ENCODE results near the gene TF. TPM values are rescaled to one million over a fixed set of nuclear protein-coding genes. Genes with fewer than 3 reads are reported as not detected.

Gene TF
- total RNA-seq, 1 donor from 2014 or later = 3.9 TPM

GRCh38 chr3:133797396-133798105, 51.4 kb downstream of the TF start:
- Mint-ChIP-seq H3K4me1 (ENCODE audit: unreplicated experiment) (no peaks in the 10 kb centered on the region), H3K27me3 (ENCODE audit: unreplicated experiment) (no peaks in the 10 kb centered on the region)

GRCh38 chr3:133799794-133800585, 53.8 kb downstream of the TF start:
- no peaks in the 10 kb centered on the region for H3K4me1 Mint-ChIP-seq (ENCODE audit: unreplicated experiment)
- H3K27ac Mint-ChIP-seq (ENCODE audit: unreplicated experiment) = no peak overlapping the region
- peaks cover 4% of the 10 kb centered on the region for H3K36me3 Mint-ChIP-seq (ENCODE audit: low read depth, unreplicated experiment)
- DNase-seq (ENCODE audit: low spot score) = no peak
- no peak overlapping the region for H3K4me3 Mint-ChIP-seq (ENCODE audit: unreplicated experiment)
- H3K27me3 Mint-ChIP-seq (ENCODE audit: unreplicated experiment) = no peaks in the 10 kb centered on the region
- H3K9me3 Mint-ChIP-seq (ENCODE audit: unreplicated experiment) = no peaks in the 10 kb centered on the region
- TF ChIP-seq, protein P1, sequence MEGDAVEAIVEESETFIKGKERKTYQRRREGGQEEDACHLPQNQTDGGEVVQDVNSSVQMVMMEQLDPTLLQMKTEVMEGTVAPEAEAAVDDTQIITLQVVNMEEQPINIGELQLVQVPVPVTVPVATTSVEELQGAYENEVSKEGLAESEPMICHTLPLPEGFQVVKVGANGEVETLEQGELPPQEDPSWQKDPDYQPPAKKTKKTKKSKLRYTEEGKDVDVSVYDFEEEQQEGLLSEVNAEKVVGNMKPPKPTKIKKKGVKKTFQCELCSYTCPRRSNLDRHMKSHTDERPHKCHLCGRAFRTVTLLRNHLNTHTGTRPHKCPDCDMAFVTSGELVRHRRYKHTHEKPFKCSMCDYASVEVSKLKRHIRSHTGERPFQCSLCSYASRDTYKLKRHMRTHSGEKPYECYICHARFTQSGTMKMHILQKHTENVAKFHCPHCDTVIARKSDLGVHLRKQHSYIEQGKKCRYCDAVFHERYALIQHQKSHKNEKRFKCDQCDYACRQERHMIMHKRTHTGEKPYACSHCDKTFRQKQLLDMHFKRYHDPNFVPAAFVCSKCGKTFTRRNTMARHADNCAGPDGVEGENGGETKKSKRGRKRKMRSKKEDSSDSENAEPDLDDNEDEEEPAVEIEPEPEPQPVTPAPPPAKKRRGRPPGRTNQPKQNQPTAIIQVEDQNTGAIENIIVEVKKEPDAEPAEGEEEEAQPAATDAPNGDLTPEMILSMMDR (IDR thresholded peaks at IDR 0.05; ENCODE audit: unreplicated experiment) = no peak

More at GRCh38 chr3:133797396-133798105, 51.4 kb downstream of the TF start:
- TF ChIP-seq, protein P1 (IDR thresholded peaks at IDR 0.05; ENCODE audit: unreplicated experiment) = no peak
- H3K9me3 Mint-ChIP-seq (ENCODE audit: unreplicated experiment) = no peaks in the 10 kb centered on the region
- H3K36me3 Mint-ChIP-seq (ENCODE audit: low read depth, unreplicated experiment) = peaks cover 4% of the 10 kb centered on the region
- no peak overlapping the region for H3K4me3 Mint-ChIP-seq (ENCODE audit: unreplicated experiment)
- DNase-seq (ENCODE audit: low spot score) = no peak
- H3K27ac Mint-ChIP-seq (ENCODE audit: unreplicated experiment) = no peak overlapping the region

DNA sequence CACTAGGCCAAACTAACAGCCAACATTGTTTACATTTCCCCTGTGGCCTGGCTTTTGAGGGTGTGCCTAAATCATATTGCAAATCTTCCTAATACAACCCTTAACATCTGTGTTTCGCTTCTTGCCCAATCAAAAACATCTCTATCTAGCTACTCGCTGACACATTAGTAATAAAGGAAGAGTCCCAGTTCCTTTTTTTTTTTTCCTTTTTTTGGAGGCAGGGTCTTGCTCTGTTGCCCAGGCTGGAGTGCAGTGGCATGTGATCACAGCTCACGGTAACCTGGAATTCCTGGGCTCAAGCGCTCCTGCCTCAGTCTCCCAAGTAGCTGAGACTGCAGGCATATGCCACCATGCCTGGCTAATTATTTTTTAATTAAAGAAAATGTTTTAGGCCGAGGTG, 57.3 kb downstream of the TF start:
- Mint-ChIP-seq H3K9me3 (ENCODE audit: unreplicated experiment) (no peaks in the 10 kb centered on the region), H3K36me3 (ENCODE audit: low read depth, unreplicated experiment) (no peaks in the 10 kb centered on the region), H3K4me3 (ENCODE audit: unreplicated experiment) (no peak overlapping the region), H3K27ac (ENCODE audit: unreplicated experiment) (no peak overlapping the region), H3K27me3 (ENCODE audit: unreplicated experiment) (peaks cover 3% of the 10 kb centered on the region), H3K4me1 (ENCODE audit: unreplicated experiment) (peaks cover 6% of the 10 kb centered on the region)
- TF ChIP-seq, protein P1 (IDR thresholded peaks at IDR 0.05; ENCODE audit: unreplicated experiment) = no peak
- DNase-seq (ENCODE audit: low spot score) = no peak

DNA sequence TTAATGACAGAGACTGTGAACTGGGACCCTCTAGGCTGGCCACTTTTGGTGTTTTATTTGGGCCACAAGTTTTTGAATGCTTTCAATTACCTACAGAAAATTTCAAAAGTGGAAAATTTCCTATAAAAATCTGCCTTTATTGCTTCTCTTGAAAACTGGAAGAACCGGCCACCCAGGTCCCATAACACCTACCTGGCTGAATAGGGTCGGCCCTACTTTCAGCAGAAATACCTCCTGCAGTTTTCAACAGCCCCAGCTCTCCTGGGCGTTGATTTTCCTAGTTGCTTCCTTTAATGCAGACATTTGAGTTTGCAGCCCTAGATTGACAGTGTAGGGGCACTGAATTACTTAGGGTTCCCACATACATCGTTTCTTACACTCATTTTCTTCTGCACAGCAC, 58.7 kb downstream of the TF start:
- Mint-ChIP-seq H3K9me3 (ENCODE audit: unreplicated experiment) (no peaks in the 10 kb centered on the region), H3K36me3 (ENCODE audit: low read depth, unreplicated experiment) (no peaks in the 10 kb centered on the region), H3K4me1 (ENCODE audit: unreplicated experiment) (peaks cover 6% of the 10 kb centered on the region), H3K27ac (ENCODE audit: unreplicated experiment) (peak overlapping the region; percentile 31), H3K27me3 (ENCODE audit: unreplicated experiment) (peaks cover 3% of the 10 kb centered on the region), H3K4me3 (ENCODE audit: unreplicated experiment) (peak overlapping the region; percentile 99)
- TF ChIP-seq, protein P1 (IDR thresholded peaks at IDR 0.05; ENCODE audit: unreplicated experiment) = no peak
- no peak for DNase-seq (ENCODE audit: low spot score)

DNA sequence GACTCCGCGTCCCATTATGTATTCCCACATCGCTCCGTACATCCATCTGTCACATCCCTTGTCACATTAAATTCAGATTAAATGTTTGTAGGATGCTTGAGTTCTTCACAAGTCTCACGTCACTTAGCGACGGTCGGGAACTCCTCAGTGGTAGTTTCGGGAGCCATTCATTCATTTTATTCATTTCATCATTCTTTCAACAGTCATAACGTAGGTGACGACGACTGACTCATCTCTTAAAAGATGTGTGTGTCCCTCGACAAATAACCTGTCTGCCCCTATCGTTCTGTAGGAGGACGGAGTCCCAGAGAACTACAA, 59.1 kb downstream of the TF start:
- Mint-ChIP-seq H3K4me3 (ENCODE audit: unreplicated experiment) (peak overlapping the region; percentile 99), H3K36me3 (ENCODE audit: low read depth, unreplicated experiment) (no peaks in the 10 kb centered on the region), H3K27ac (ENCODE audit: unreplicated experiment) (peak overlapping the region; percentile 31), H3K4me1 (ENCODE audit: unreplicated experiment) (peaks cover 6% of the 10 kb centered on the region), H3K9me3 (ENCODE audit: unreplicated experiment) (no peaks in the 10 kb centered on the region), H3K27me3 (ENCODE audit: unreplicated experiment) (peaks cover 3% of the 10 kb centered on the region)
- DNase-seq (ENCODE audit: low spot score) = no peak
- TF ChIP-seq, protein P1 (IDR thresholded peaks at IDR 0.05; ENCODE audit: unreplicated experiment) = no peak

All from endothelial cell (in vitro differentiated cells).